Tibial artery (tissue), 4 donors: Measurements from ENCODE around the gene COPS9.

Experiments
- DNase-seq, 2 donors: peaks; one replicate each; pipeline ENCODE4 v3.0.0-alpha.2; 2019
- H3K27ac ChIP-seq, 2 donors: fragments of 200-600 bp; sonication (generic) in 1 of 2; 1 replicate in 1 of 2; 2 replicates in 1 of 2; pipeline ENCODE4 v1.5.1; 2018 to 2019; ENCODE audit warnings: mild to moderate bottlenecking in 1 of 2
- H3K27me3 ChIP-seq, 2 donors: fragments of 200-600 bp; sonication (generic) in 1 of 2; one replicate each; pipeline versions ENCODE4 v1.5.1 to v1.6.0; 2016 to 2019
- H3K36me3 ChIP-seq, 3 donors: fragments of 200-600 bp; sonication (generic) in 2 of 3; one replicate each; pipeline ENCODE4 v1.5.1; 2016 to 2019; ENCODE audit warnings: mild to moderate bottlenecking in 2 of 3
- H3K4me1 ChIP-seq, 4 donors: fragments of 200-600 bp; sonication (generic) in 2 of 4; 1 replicate in 3 of 4; 2 replicates in 1 of 4; pipeline ENCODE4 v1.5.1; 2016 to 2019
- H3K4me3 ChIP-seq, 2 donors: fragments of 200-600 bp; sonication (generic) in 1 of 2; 1 replicate in 1 of 2; 2 replicates in 1 of 2; pipeline ENCODE4 v1.5.1; 2018 to 2019; ENCODE audit warnings: mild to moderate bottlenecking in 2 of 2
- H3K9me3 ChIP-seq, 3 donors: fragments of 200-600 bp; sonication (generic) in 1 of 3; one replicate each; pipeline ENCODE4 v1.5.1; 2016 to 2019
- intact Hi-C: fragments of 100-400 bp; cut with DNase I; formaldehyde crosslinking; loops from one replicate; pipeline ENCODE4 v1.15.0; 2023; ENCODE audit warnings: low total_unique reads
- TF ChIP-seq, protein P1 (sequence below), 2 experiments: fragments of 200-600 bp in 1 of 2; fragments of 450-650 bp in 1 of 2; IDR thresholded peaks; one replicate each; pipeline ENCODE4 v1.5.1; 2017 to 2019; ENCODE audit warnings: antibody characterized with exemption in 2 of 2, mild to moderate bottlenecking in 1 of 2, moderate library complexity in 1 of 2

The COPS9 gene

DNA sequence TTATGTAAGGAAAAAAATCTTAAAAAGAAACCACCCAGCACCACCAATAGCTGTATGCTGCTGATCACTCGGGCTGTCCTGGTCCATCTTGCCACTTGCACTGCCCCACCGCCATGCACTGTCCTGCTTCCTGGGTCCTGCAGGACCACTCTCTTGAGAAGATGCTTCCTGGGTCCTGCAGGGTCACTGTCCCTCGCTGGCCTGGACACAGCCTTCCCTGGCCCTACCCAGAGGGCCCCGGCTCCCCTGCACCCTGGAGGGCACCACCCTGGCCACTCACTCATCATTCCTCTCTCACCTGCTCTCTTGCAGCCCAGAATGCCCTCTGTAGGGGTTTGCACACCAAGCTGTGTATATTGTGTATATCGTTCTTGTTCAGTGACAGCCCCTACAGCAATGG is 6.8 kb upstream of the COPS9 start:
- TF ChIP-seq, protein P1, sequence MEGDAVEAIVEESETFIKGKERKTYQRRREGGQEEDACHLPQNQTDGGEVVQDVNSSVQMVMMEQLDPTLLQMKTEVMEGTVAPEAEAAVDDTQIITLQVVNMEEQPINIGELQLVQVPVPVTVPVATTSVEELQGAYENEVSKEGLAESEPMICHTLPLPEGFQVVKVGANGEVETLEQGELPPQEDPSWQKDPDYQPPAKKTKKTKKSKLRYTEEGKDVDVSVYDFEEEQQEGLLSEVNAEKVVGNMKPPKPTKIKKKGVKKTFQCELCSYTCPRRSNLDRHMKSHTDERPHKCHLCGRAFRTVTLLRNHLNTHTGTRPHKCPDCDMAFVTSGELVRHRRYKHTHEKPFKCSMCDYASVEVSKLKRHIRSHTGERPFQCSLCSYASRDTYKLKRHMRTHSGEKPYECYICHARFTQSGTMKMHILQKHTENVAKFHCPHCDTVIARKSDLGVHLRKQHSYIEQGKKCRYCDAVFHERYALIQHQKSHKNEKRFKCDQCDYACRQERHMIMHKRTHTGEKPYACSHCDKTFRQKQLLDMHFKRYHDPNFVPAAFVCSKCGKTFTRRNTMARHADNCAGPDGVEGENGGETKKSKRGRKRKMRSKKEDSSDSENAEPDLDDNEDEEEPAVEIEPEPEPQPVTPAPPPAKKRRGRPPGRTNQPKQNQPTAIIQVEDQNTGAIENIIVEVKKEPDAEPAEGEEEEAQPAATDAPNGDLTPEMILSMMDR (IDR thresholded peaks at IDR 0.05) = no peak
- intact Hi-C loops = no loop called here
- DNase-seq = no peak
- no peak overlapping the region for H3K4me3 ChIP-seq
- H3K9me3 ChIP-seq = no peaks in the 10 kb centered on the region
- no peak overlapping the region for H3K27ac ChIP-seq
- H3K36me3 ChIP-seq = no peaks in the 10 kb centered on the region
- peaks cover 0 to 44% of the 10 kb centered on the region in 2 donors for H3K27me3 ChIP-seq
- peaks cover 0 to 7% (median 2%) of the 10 kb centered on the region in 4 donors for H3K4me1 ChIP-seq

DNA sequence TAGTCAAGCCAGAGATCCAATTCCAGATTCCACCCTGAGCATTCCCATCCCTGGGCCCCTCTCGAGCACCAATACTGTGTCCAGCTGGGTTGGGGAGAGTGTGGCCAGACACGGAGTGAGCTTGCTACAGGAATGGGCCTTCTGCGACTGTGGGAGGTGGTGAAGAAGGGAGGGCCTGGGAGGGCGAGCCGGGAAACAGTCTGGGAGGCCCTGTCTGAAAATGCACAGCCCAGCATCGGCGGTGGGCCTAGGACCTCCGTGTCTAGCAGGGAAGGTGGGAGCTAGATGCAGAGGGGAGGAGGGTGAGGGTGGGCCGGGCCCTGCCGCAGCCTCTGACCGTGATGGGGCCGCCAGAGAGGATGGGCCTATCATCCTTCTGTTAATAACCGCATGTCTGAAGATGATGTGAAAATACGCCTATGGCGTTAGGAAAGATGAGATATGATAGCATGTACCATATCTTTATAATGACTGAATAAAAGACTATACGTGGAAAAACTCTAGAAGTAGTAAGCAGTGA is 6.2 kb upstream of the COPS9 start:
- Histone ChIP-seq H3K27ac (no peak overlapping the region), H3K27me3 (peaks cover 0 to 44% of the 10 kb centered on the region in 2 donors), H3K36me3 (no peaks in the 10 kb centered on the region), H3K4me3 (no peak overlapping the region), H3K4me1 (peaks cover 0 to 7% (median 2%) of the 10 kb centered on the region in 4 donors), H3K9me3 (no peaks in the 10 kb centered on the region)
- intact Hi-C loops = no loop called here
- TF ChIP-seq, protein P1 (IDR thresholded peaks at IDR 0.05) = no peak
- DNase-seq = no peak

DNA sequence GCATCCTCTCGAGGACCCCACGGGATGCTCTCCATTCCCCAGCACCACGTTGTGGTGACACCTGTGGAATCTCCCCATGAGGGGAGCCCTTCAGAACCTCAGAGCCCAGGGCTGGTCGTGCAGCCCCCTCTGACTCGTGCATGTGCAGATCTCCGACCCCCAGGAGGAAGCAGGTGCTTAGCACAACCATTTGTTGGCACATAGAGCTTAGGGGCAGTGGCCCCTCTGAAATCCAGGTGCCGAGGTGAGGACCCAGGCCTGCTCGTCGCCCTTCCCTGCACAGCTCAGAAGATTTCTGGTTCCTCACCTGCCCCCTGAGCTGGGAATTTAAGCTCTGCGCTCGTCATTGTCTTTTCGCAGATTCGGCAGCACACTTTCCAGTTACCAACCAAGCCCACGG is 5.6 kb upstream of the COPS9 start:
- intact Hi-C loops = no loop called here
- TF ChIP-seq, protein P1 (IDR thresholded peaks at IDR 0.05) = no peak
- Histone ChIP-seq H3K4me3 (no peak overlapping the region), H3K27ac (no peak overlapping the region), H3K4me1 (peaks cover 0 to 7% (median 4%) of the 10 kb centered on the region in 4 donors), H3K9me3 (no peaks in the 10 kb centered on the region), H3K27me3 (peaks cover 0 to 43% of the 10 kb centered on the region in 2 donors), H3K36me3 (no peaks in the 10 kb centered on the region)
- peak in 1 of 2 donors; percentile 33 for DNase-seq

DNA sequence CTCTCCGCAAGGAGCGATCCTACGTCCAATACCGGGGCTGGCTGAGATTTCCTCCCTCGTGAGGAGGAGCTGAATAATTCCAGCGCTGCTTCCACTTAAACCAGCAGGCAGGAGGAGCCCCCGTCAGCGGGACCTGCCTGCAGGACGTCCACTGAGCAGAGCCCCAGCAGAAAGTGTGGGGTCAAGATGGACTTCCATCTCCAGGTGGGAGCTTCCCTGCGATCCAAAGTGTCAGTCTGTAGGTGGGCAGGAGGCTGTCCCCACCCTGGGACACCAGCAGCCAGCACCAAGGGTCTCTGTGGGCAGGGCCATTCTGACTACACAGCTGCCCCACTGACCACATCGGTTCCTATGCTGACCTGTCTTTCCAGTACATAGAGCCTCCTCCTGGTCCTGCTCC is 4.8 kb upstream of the COPS9 start:
- TF ChIP-seq, protein P1 (IDR thresholded peaks at IDR 0.05) = no peak

DNA sequence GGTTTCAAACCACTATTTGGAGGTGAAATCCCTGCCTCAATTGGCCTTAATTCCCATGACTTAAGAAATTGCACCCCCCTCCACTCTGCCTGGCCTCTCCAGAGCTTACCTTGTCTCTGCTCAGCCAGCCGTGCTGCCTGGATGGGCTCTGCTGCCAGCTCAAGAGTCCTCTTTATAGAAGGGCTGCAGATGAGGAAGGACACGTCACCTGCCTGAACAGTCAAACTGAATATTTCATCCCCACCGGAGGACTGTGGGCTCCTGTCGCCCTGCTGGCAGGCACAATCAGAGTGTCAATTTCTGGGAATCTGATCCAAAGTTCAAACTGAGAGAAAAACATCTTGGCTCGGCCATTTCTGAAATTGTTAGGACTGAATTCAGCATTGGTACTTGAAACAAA is 4.4 kb upstream of the COPS9 start, which contains the start of gene OTOS:
Gene OTOS, minus strand, starts transcription at position 148 of the 400 bp plus-strand sequence. CDS start 332 bp downstream, outside the sequence.
- H3K4me3 ChIP-seq = no peak within 1 kb of the TSS
- no peaks in the 10 kb centered on the region for H3K9me3 ChIP-seq
- H3K27ac ChIP-seq = no peak within 1 kb of the TSS
- DNase-seq = peak in 1 of 2 donors; percentile 55
- peaks cover 0 to 32% of the 10 kb centered on the region in 2 donors for H3K27me3 ChIP-seq
- intact Hi-C loops = no loop called here
- no peaks in the 10 kb centered on the region for H3K36me3 ChIP-seq
- TF ChIP-seq, protein P1 (IDR thresholded peaks at IDR 0.05) = no peak
- H3K4me1 ChIP-seq = peaks cover 0 to 13% (median 6%) of the 10 kb centered on the region in 4 donors

More for the DNA sequence above, 4.8 kb upstream of the COPS9 start:
- intact Hi-C loops = no loop called here
- H3K36me3 ChIP-seq = no peaks in the 10 kb centered on the region
- no peaks in the 10 kb centered on the region for H3K9me3 ChIP-seq
- no peak overlapping the region for H3K4me3 ChIP-seq
- peaks cover 0 to 12% (median 5%) of the 10 kb centered on the region in 4 donors for H3K4me1 ChIP-seq
- no peak overlapping the region for H3K27ac ChIP-seq
- H3K27me3 ChIP-seq = peaks cover 0 to 35% of the 10 kb centered on the region in 2 donors
- peak in 1 of 2 donors; percentile 39 for DNase-seq
